ENCODE results near the gene DGKI.

- TF ChIP-seq, protein P1, sequence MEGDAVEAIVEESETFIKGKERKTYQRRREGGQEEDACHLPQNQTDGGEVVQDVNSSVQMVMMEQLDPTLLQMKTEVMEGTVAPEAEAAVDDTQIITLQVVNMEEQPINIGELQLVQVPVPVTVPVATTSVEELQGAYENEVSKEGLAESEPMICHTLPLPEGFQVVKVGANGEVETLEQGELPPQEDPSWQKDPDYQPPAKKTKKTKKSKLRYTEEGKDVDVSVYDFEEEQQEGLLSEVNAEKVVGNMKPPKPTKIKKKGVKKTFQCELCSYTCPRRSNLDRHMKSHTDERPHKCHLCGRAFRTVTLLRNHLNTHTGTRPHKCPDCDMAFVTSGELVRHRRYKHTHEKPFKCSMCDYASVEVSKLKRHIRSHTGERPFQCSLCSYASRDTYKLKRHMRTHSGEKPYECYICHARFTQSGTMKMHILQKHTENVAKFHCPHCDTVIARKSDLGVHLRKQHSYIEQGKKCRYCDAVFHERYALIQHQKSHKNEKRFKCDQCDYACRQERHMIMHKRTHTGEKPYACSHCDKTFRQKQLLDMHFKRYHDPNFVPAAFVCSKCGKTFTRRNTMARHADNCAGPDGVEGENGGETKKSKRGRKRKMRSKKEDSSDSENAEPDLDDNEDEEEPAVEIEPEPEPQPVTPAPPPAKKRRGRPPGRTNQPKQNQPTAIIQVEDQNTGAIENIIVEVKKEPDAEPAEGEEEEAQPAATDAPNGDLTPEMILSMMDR (IDR thresholded peaks at IDR 0.05) = no peak
- TF ChIP-seq POLR2A (IDR thresholded peaks at IDR 0.05) = no peak
Measured at GRCh38 chr7:137434946-137435345, 411.8 kb downstream of the DGKI start.
